ENCODE measurements around the gene CLDN5.

CLDN5 gene, protein sequence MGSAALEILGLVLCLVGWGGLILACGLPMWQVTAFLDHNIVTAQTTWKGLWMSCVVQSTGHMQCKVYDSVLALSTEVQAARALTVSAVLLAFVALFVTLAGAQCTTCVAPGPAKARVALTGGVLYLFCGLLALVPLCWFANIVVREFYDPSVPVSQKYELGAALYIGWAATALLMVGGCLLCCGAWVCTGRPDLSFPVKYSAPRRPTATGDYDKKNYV

DNA sequence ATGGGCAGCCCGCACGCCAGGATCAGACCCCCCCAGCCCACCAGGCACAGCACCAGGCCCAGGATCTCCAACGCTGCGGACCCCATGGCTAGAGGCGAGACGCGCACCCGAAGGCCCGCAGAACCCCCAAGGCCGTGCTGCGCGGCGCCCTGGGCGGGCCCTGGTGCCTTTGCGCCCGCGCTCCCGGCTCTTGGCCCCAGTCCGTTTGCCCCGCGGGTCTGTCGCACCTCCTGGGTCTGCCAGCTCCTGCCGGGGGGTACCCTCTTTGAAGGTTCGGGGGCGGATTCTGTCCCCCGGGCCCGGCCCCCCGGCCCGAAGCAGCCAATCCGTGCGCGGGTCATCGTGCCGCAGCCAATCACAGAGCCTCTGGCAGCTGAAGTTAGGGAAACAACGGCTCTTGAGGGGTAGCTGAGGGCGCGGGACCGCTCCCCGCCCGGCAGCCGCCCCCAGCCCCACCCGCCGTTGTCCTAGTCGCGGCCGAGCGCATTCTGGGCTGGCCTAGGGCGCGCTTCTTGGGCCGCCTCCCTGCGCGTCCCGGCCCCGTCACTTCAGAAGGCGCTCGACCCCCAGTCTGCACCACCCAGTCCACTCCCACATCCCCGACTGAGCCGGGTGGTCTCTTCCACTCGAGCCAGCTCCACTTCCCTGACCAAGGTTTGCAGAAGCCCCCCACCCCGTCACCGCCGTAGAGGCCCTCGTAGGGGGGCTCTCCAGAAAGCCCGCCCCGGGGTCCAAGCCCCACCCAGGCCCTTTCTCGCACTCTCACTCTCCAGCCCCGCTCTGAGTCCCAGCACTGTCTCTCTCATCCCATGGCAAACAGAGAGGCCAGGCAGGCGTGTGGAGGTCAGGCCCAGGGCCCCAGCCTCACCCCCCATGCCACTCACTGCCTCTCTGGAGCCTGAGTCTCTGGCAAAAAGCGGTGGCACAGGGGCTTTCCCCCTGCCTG, at the start of gene CLDN5:
Gene CLDN5 (minus strand): TSS at position 241 of the 946 bp plus-strand sequence. CDS start 155 bp downstream, at position 86.
- peak; percentile 9 for DNase-seq (ENCODE audit: low read depth, low spot score)
- peak within 1 kb of the TSS; percentile 26 for H3K4me3 ChIP-seq (ENCODE audit: low read depth, low read length)
- in situ Hi-C loops (cut with HindIII; ENCODE audit: low sequenced_read_pairs): no loop called here
- TF ChIP-seq, protein P1, sequence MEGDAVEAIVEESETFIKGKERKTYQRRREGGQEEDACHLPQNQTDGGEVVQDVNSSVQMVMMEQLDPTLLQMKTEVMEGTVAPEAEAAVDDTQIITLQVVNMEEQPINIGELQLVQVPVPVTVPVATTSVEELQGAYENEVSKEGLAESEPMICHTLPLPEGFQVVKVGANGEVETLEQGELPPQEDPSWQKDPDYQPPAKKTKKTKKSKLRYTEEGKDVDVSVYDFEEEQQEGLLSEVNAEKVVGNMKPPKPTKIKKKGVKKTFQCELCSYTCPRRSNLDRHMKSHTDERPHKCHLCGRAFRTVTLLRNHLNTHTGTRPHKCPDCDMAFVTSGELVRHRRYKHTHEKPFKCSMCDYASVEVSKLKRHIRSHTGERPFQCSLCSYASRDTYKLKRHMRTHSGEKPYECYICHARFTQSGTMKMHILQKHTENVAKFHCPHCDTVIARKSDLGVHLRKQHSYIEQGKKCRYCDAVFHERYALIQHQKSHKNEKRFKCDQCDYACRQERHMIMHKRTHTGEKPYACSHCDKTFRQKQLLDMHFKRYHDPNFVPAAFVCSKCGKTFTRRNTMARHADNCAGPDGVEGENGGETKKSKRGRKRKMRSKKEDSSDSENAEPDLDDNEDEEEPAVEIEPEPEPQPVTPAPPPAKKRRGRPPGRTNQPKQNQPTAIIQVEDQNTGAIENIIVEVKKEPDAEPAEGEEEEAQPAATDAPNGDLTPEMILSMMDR (IDR thresholded peaks at IDR 0.05; ENCODE audit: low read depth, low read length): no peak

DNA sequence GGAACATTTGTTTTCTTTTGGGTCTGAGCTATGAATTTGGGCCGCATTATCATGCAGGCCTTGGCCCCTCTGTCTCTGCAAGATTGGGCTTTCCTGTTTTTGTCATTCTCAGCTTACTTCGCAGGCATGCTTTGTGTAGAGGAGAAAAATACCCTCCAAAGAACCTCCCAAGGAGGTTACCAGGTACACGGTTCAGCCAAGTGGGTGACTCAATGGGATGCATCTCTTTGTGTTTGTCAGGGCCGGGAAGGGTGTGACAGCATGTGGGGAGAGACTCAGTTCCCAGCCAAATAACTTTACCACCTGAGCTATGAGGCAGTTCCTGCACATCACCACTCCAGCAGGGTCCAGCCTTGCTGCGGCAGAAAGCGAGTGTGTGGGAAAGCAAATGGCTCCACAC, 47.8 kb upstream of the CLDN5 start:
- no peak for DNase-seq (ENCODE audit: low read depth, low spot score)
- TF ChIP-seq, protein P1 (IDR thresholded peaks at IDR 0.05; ENCODE audit: low read depth, low read length): no peak
- in situ Hi-C loops (cut with HindIII; ENCODE audit: low sequenced_read_pairs): no loop called here
- no peak overlapping the region for H3K4me3 ChIP-seq (ENCODE audit: low read depth, low read length)

DNA sequence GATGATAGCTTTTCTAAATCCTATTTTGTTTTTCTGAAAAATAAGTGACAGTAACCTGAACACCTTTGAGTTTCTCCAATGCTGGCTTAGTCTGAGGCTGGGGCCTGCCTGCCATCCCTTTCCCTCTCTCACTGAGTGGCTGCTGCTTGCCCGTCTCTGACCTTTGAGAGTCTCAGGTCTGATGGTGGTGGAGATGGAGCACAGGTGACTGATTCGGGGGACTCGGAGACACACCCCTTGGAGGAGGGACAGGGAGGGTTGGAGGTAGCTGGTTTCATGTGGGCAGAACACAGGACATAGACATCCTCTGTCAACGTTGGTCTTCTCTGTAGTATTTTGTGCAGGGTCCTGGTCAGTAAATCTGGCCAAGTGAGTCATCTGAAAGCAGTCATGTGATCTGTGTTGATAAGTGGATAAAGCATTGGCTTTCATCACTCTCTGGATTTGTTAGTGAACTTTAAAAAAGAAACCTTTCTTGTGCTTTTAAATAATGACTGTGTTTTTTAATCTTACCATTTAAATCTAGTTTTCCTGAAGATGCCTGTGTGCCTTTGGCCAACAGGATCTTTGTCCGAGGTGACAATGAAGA, 47.1 kb upstream of the CLDN5 start:
- in situ Hi-C loops (cut with HindIII; ENCODE audit: low sequenced_read_pairs): no loop called here
- TF ChIP-seq, protein P1 (IDR thresholded peaks at IDR 0.05; ENCODE audit: low read depth, low read length): no peak
- H3K4me3 ChIP-seq (ENCODE audit: low read depth, low read length): no peak overlapping the region
- no peak for DNase-seq (ENCODE audit: low read depth, low spot score)

DNA sequence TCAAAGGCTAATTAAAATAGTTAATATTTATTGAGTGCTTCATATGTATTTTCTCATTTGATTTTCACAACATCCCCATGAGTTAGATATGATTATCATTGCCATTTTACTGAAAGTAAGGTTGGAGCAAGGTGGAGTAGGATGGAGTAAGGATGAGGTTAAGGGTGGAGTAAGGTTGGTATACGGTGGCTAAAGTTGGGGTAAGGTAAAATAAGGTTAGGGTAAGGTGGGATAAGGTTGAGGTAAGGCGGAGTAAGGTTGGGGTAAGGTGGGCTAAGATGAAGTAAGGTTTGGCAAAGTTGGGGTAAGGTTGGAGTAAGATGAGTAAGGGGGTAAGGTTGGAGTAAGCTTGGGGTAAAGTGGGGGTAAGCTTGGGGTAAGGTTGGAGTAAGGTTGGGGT, 45.8 kb upstream of the CLDN5 start:
- no peak for DNase-seq (ENCODE audit: low read depth, low spot score)
- H3K4me3 ChIP-seq (ENCODE audit: low read depth, low read length): no peak overlapping the region
- TF ChIP-seq, protein P1 (IDR thresholded peaks at IDR 0.05; ENCODE audit: low read depth, low read length): no peak
- in situ Hi-C loops (cut with HindIII; ENCODE audit: low sequenced_read_pairs): no loop called here

DNA sequence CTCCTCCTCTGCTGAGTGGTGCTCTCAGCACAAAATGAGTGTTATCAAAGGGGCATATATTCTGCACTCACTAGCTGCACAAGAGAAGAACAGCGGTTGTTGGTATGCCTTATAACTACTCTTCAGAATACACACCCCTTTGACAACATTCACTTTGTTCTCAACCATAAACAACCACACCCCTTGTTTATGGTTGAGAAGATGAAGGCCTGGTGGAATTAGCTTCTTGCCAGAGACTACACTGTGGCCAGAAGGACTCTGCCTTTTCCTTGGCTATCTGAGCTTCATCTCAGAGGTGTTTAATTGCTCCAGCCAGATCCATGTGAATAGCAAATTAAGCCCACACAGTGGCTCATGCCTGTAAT, 45.0 kb upstream of the CLDN5 start:
- H3K4me3 ChIP-seq (ENCODE audit: low read depth, low read length): no peak overlapping the region
- in situ Hi-C loops (cut with HindIII; ENCODE audit: low sequenced_read_pairs): no loop called here
- TF ChIP-seq, protein P1 (IDR thresholded peaks at IDR 0.05; ENCODE audit: low read depth, low read length): no peak
- no peak for DNase-seq (ENCODE audit: low read depth, low spot score)

DNA sequence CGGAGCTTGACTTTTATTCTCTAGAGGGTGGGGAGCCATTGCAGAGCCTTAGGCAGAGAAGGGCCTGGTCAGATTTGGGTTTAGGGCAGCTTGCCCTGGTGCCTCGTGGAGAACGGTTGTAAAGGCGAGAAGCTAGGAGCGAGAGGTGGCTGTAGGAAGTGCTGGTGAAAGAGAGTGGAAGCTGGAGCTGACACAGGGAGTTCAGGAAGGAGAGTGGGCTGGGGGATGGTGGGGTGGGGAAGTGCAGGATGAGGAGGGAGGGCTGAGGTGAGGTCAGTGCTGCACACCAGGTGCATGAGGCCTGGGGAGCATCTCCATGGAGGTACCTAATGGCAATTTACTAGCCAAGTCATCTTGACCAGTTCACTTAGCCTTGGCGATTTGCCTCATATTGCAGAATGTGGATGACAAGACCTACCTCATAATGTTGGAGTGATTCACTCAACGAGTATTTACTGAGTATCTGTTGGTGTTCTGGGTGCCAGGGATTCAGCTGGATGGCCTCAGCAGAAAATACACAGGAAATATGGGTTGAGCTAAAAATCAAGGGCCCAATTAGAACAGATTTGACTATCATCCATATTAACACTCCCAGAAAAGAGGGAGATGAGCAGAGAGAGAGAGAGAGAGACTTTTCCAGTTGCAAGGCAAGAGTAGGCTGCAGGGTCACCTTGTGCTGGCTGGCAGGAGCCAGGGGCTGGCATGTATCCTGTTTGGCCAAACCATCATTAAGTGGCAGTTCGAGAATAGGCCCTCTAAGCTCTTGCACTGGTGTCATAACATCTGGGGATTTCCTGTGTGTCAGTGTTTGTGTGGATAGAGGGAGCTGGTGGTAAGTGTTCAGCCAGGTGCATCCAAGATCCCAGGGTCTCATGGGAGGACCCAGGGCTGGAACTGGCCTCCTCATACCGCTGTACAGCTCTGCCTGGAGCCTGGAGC, 44.4 kb upstream of the CLDN5 start:
- DNase-seq (ENCODE audit: low read depth, low spot score): peak; percentile 62
- in situ Hi-C loops (cut with HindIII; ENCODE audit: low sequenced_read_pairs): no loop called here
- TF ChIP-seq, protein P1 (IDR thresholded peaks at IDR 0.05; ENCODE audit: low read depth, low read length): no peak
- H3K4me3 ChIP-seq (ENCODE audit: low read depth, low read length): no peak overlapping the region

Measured in astrocyte of the spinal cord (primary cell).